Ishikawa (cell line): Measurements from ENCODE around the gene COL23A1.

Experiments
- CEBPB ChIP-seq: IDR thresholded peaks from 2 replicates; pipeline ENCODE4 v1.6.1; 2012
- CREB1 ChIP-seq: IDR thresholded peaks from 2 replicates; pipeline ENCODE4 v1.6.1; 2012; ENCODE audit warnings: low read depth
- EGR1 ChIP-seq: IDR thresholded peaks from 2 replicates; pipeline ENCODE4 v1.6.1; 2012
- EP300 ChIP-seq: IDR thresholded peaks from 2 replicates; pipeline ENCODE4 v1.6.1; 2012; ENCODE audit warnings: borderline replicate concordance
- FOXM1 ChIP-seq: IDR thresholded peaks from 2 replicates; pipeline ENCODE4 v1.6.1; 2012; ENCODE audit warnings: low read depth, borderline replicate concordance
- NFIC ChIP-seq: IDR thresholded peaks from 2 replicates; pipeline ENCODE4 v1.6.1; 2012
- RAD21 ChIP-seq: IDR thresholded peaks from 2 replicates; pipeline ENCODE4 v1.6.1; 2012; ENCODE audit warnings: low read depth
- TAF1 ChIP-seq: IDR thresholded peaks from 2 replicates; pipeline ENCODE4 v1.6.1; 2012; ENCODE audit warnings: low read depth, mild to moderate bottlenecking
- TCF12 ChIP-seq: IDR thresholded peaks from 2 replicates; pipeline ENCODE4 v1.6.1; 2012; ENCODE audit warnings: low read depth
- TEAD4 ChIP-seq: IDR thresholded peaks from 2 replicates; pipeline ENCODE4 v1.6.1; 2012
- YY1 ChIP-seq: IDR thresholded peaks from 2 replicates; pipeline ENCODE4 v1.6.1; 2012; ENCODE audit warnings: low read depth
- ZBTB7A ChIP-seq: IDR thresholded peaks from 2 replicates; pipeline ENCODE4 v1.6.1; 2012; ENCODE audit warnings: low read depth
- TF ChIP-seq, protein P1 (sequence below): IDR thresholded peaks from 2 replicates; pipeline ENCODE4 v1.6.1; 2012; ENCODE audit warnings: low read depth, mild to moderate bottlenecking
- TF ChIP-seq, protein P2 (sequence below): IDR thresholded peaks from 2 replicates; pipeline ENCODE4 v1.6.1; 2012
- TF ChIP-seq, protein P3 (sequence below): IDR thresholded peaks from 2 replicates; pipeline ENCODE4 v1.6.1; 2012

COL23A1 gene

DNA sequence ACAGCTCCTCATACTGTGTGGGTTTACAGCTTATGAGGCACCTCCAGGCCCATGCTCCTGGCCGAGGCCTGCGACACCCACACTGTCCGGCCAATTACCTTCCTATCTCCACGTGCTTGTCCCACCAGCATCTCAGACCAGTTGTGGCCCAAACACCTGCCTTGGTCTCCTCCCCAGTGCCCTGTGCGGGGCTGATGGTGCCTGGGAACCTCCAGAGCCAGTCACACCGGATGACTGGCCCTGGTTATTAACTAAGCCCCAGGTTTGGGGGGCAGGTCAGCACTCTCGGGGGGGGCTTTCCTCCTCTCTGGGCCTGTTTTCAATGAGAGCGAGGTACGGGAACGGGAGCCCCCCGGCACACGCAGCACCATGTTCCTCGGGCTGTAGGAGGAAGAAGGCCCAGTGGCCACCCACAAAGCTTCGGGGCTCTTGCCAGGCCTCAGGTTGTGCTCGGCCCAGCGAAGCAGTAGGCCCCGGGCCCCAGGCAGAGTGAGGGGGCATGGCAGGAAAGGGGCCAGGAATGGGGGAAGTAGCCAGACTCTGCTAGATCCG lies 281.6 kb downstream of the COL23A1 start:
- TF ChIP-seq TAF1 (no peak), CREB1 (no peak), FOXM1 (no peak), RAD21 (no peak), CEBPB (no peak), ZBTB7A (no peak), TEAD4 (no peak), EP300 (no peak), EGR1 (no peak), NFIC (no peak), TCF12 (no peak)
- TF ChIP-seq, protein P1, sequence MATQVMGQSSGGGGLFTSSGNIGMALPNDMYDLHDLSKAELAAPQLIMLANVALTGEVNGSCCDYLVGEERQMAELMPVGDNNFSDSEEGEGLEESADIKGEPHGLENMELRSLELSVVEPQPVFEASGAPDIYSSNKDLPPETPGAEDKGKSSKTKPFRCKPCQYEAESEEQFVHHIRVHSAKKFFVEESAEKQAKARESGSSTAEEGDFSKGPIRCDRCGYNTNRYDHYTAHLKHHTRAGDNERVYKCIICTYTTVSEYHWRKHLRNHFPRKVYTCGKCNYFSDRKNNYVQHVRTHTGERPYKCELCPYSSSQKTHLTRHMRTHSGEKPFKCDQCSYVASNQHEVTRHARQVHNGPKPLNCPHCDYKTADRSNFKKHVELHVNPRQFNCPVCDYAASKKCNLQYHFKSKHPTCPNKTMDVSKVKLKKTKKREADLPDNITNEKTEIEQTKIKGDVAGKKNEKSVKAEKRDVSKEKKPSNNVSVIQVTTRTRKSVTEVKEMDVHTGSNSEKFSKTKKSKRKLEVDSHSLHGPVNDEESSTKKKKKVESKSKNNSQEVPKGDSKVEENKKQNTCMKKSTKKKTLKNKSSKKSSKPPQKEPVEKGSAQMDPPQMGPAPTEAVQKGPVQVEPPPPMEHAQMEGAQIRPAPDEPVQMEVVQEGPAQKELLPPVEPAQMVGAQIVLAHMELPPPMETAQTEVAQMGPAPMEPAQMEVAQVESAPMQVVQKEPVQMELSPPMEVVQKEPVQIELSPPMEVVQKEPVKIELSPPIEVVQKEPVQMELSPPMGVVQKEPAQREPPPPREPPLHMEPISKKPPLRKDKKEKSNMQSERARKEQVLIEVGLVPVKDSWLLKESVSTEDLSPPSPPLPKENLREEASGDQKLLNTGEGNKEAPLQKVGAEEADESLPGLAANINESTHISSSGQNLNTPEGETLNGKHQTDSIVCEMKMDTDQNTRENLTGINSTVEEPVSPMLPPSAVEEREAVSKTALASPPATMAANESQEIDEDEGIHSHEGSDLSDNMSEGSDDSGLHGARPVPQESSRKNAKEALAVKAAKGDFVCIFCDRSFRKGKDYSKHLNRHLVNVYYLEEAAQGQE, result no peak
- TF ChIP-seq, protein P2, sequence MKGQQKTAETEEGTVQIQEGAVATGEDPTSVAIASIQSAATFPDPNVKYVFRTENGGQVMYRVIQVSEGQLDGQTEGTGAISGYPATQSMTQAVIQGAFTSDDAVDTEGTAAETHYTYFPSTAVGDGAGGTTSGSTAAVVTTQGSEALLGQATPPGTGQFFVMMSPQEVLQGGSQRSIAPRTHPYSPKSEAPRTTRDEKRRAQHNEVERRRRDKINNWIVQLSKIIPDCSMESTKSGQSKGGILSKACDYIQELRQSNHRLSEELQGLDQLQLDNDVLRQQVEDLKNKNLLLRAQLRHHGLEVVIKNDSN, result no peak
- TF ChIP-seq, protein P3, sequence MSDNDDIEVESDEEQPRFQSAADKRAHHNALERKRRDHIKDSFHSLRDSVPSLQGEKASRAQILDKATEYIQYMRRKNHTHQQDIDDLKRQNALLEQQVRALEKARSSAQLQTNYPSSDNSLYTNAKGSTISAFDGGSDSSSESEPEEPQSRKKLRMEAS, result no peak

DNA sequence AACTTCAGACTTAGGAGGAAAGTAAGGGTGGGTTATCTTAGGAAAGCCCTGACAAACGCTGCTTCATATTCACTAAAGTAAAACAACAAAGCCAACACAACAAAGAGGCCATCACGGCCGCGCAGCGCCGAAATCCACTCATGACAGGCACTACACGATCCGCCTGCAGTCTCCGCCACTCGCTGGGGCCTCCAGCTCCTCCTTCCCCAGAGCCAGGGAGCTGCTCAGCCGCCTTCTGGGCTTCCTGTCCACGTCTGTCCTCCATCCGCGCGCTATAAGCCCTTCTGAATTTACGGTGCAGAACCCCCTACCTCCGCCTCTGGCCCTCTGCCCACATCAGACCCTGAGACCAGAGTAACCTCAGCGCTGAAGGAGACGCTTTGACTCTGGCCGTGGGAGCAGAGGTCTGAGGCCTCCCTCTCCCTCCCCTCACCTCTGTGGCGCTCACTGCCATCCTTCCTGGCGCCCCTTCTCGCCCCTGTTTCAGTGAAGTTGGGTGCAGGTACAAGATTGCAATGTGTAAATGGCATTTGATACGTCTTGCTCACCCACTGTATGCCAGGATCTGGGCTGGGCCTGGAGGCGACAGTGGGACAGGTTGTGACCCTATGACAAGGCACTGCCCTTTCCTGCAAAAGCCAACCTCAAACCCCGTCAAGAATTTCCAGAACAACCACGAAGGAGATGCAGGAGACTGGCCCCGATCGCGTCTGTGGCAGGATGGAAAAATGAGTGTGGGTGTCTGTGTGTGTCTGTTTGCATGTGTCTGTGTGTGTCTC lies 282.7 kb downstream of the COL23A1 start:
- no peak for TF ChIP-seq CREB1
- no peak for TF ChIP-seq NFIC
- no peak for TF ChIP-seq CEBPB
- TF ChIP-seq YY1, result no peak
- no peak for TF ChIP-seq TAF1
- no peak for TF ChIP-seq TEAD4
- TF ChIP-seq EGR1, result no peak
- TF ChIP-seq ZBTB7A, result no peak
- TF ChIP-seq, protein P3, result no peak
- no peak for TF ChIP-seq EP300
- no peak for TF ChIP-seq TCF12
- TF ChIP-seq, protein P1, result no peak
- TF ChIP-seq FOXM1, result no peak
- no peak for TF ChIP-seq RAD21
- TF ChIP-seq, protein P2, result no peak

DNA sequence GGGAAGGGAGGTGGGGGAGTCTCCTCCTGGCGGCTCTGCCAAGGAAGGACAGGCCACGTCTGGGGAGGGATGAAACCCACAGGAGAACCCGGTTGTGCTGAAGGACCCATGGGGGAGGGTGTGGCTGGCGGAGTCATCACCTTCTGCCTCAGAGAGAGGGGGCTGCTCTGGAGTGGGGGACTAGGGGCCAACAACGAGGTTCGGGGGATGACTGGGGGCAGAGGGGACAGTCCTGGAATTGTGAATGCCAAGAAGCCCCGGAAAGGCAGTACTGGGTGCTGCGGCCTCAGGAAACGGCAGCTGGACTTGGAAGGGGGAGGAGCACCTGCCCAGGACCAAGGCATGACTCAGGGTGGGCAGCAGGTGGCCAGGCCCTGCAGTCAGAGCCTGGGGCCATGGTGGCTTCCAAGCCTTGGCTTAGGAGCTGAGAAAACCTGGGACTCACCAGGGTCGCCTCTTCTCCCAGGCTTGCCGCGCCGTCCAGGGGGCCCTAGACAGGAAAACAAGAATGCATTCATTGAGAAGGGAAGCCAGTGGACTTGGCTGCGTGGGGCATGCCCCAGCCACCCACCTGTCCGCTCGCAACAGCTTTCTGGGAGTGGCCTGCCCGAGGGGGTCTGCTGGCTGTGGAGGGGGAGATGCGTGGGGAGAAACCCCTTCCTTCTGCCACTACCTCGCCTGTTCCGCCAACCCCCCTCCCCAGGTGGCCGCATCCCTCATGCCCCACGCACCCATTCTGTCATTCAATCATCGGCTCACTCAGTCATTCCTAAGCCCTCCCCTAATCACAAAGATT lies 283.6 kb downstream of the COL23A1 start:
- TF ChIP-seq EP300 (no peak), YY1 (no peak), CEBPB (no peak), EGR1 (no peak), TEAD4 (no peak), FOXM1 (no peak), RAD21 (no peak), TCF12 (no peak)
- TF ChIP-seq, protein P3, result no peak
- TF ChIP-seq, protein P2, result no peak

DNA sequence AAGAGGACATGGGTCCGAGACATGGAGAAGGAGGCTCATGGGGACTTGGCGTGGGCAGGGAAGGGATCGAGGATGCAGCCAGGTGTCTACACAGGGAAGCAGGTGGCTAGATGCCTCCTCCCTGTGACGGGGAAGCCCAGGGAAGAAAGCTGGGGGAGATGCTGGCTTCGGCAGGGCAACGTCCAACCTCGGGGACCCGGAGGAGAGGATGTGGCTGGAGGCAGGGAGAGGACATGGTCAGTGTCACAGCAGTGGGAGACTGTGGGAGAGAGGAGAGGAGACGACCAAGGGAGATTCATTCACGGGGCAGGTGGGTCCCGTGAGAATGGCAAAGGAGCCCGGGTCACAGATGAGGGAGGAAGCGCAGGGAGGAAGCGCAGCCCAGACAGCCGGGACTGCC lies 284.4 kb downstream of the COL23A1 start:
- TF ChIP-seq RAD21, result no peak
